GM19351 (cell line): ENCODE data around the gene PARD3.
"Not testable (repeated sequence)": the region's sequence is repeated elsewhere in the genome, so short reads cannot be mapped to it uniquely, and the experiment has no call there.

ENCODE experiments used
- ATAC-seq: cut with Tn5 transposase; IDR thresholded peaks from one replicate; pipeline ENCODE4 v1.9.1; 2021; ENCODE audit warnings: mild to moderate bottlenecking, moderate library complexity; ENCODE audit not compliant: unreplicated experiment

The PARD3 gene

GRCh38 chr10:34768972-34769330, 46.1 kb downstream of the PARD3 start:
- no peak for ATAC-seq

- ATAC-seq: no peak
These were observed 46.7 kb downstream of the PARD3 start for GRCh38 chr10:34768261-34768971.

- no peak for ATAC-seq
These were observed 48.1 kb downstream of the PARD3 start for GRCh38 chr10:34766811-34767494.

- ATAC-seq: no peak
These were observed 48.9 kb downstream of the PARD3 start for GRCh38 chr10:34766266-34766600.

- ATAC-seq: no peak
These were observed 50.6 kb downstream of the PARD3 start for GRCh38 chr10:34764472-34764946.

GRCh38 chr10:34762603-34763299, 52.3 kb downstream of the PARD3 start:
- no peak for ATAC-seq

- ATAC-seq: no peak
These were observed 52.9 kb downstream of the PARD3 start for GRCh38 chr10:34762156-34762555.

- no peak for ATAC-seq
These were observed 53.6 kb downstream of the PARD3 start for GRCh38 chr10:34761453-34761852.

GRCh38 chr10:34760606-34761005, 54.5 kb downstream of the PARD3 start:
- no peak for ATAC-seq

GRCh38 chr10:34759837-34760215, 55.3 kb downstream of the PARD3 start:
- ATAC-seq: no peak

GRCh38 chr10:34759161-34759836, 55.8 kb downstream of the PARD3 start:
- no peak for ATAC-seq

GRCh38 chr10:34758447-34758996, 56.6 kb downstream of the PARD3 start:
- peak; percentile 72 for ATAC-seq

- ATAC-seq: no peak
These were observed 57.2 kb downstream of the PARD3 start for GRCh38 chr10:34757933-34758332.

- ATAC-seq: not testable (repeated sequence)
These were observed 57.9 kb downstream of the PARD3 start for GRCh38 chr10:34757181-34757580.

GRCh38 chr10:34756584-34756983, 58.5 kb downstream of the PARD3 start:
- no peak for ATAC-seq

GRCh38 chr10:34753014-34753757, 61.9 kb downstream of the PARD3 start:
- no peak for ATAC-seq

GRCh38 chr10:34751272-34751671, 63.8 kb downstream of the PARD3 start:
- no peak for ATAC-seq

GRCh38 chr10:34750795-34751194, 64.3 kb downstream of the PARD3 start:
- ATAC-seq: not testable (repeated sequence)

GRCh38 chr10:34748767-34749166, 66.3 kb downstream of the PARD3 start:
- ATAC-seq: no peak

- ATAC-seq: no peak
These were observed 66.7 kb downstream of the PARD3 start for GRCh38 chr10:34748357-34748756.
